HG03095 (cell line): ENCODE measurements around the gene PLXNB2.

Source experiments
- ATAC-seq: cut with Tn5 transposase; IDR thresholded peaks from one replicate; pipeline ENCODE4 v1.9.1; 2021; ENCODE audit warnings: moderate library complexity; ENCODE audit not compliant: unreplicated experiment

The PLXNB2 gene

GRCh38 chr22:50298937-50299784 is 8.3 kb downstream of the PLXNB2 start:
- no peak for ATAC-seq

GRCh38 chr22:50298266-50298637 is 9.2 kb downstream of the PLXNB2 start:
- ATAC-seq: no peak

- no peak for ATAC-seq
Observed at GRCh38 chr22:50297510-50298265, 9.8 kb downstream of the PLXNB2 start.

GRCh38 chr22:50296658-50297490 is 10.6 kb downstream of the PLXNB2 start:
- ATAC-seq: no peak

- ATAC-seq: no peak
Observed at GRCh38 chr22:50294319-50294656, 13.2 kb downstream of the PLXNB2 start.

GRCh38 chr22:50293441-50294318 is 13.8 kb downstream of the PLXNB2 start:
- no peak for ATAC-seq

GRCh38 chr22:50292643-50293440 is 14.6 kb downstream of the PLXNB2 start:
- no peak for ATAC-seq

- ATAC-seq: no peak
Observed at GRCh38 chr22:50289942-50290630, 17.4 kb downstream of the PLXNB2 start.

GRCh38 chr22:50289151-50289941 is 18.1 kb downstream of the PLXNB2 start:
- no peak for ATAC-seq

GRCh38 chr22:50287731-50288130 is 19.7 kb downstream of the PLXNB2 start:
- no peak for ATAC-seq

- ATAC-seq: no peak
Observed at GRCh38 chr22:50286701-50287318, 20.6 kb downstream of the PLXNB2 start.

GRCh38 chr22:50286275-50286674 is 21.2 kb downstream of the PLXNB2 start:
- ATAC-seq: no peak

- ATAC-seq: no peak
Observed at GRCh38 chr22:50285568-50286229, 21.7 kb downstream of the PLXNB2 start.

- no peak for ATAC-seq
Observed at GRCh38 chr22:50284479-50284878, 23.0 kb downstream of the PLXNB2 start.

GRCh38 chr22:50283821-50284220 is 23.6 kb downstream of the PLXNB2 start:
- no peak for ATAC-seq

GRCh38 chr22:50282361-50283155 is 24.9 kb downstream of the PLXNB2 start:
- ATAC-seq: no peak

GRCh38 chr22:50281957-50282356 is 25.5 kb downstream of the PLXNB2 start:
- ATAC-seq: no peak
